Ishikawa (cell line): ENCODE measurements around the gene VCAN.

ENCODE experiments used
- CEBPB ChIP-seq: IDR thresholded peaks from 2 replicates; pipeline ENCODE4 v1.6.1; 2012
- CREB1 ChIP-seq: IDR thresholded peaks from 2 replicates; pipeline ENCODE4 v1.6.1; 2012; ENCODE audit warnings: low read depth
- EGR1 ChIP-seq: IDR thresholded peaks from 2 replicates; pipeline ENCODE4 v1.6.1; 2012
- EP300 ChIP-seq: IDR thresholded peaks from 2 replicates; pipeline ENCODE4 v1.6.1; 2012; ENCODE audit warnings: borderline replicate concordance
- FOXM1 ChIP-seq: IDR thresholded peaks from 2 replicates; pipeline ENCODE4 v1.6.1; 2012; ENCODE audit warnings: low read depth, borderline replicate concordance
- NFIC ChIP-seq: IDR thresholded peaks from 2 replicates; pipeline ENCODE4 v1.6.1; 2012
- RAD21 ChIP-seq: IDR thresholded peaks from 2 replicates; pipeline ENCODE4 v1.6.1; 2012; ENCODE audit warnings: low read depth
- TAF1 ChIP-seq: IDR thresholded peaks from 2 replicates; pipeline ENCODE4 v1.6.1; 2012; ENCODE audit warnings: low read depth, mild to moderate bottlenecking
- TCF12 ChIP-seq: IDR thresholded peaks from 2 replicates; pipeline ENCODE4 v1.6.1; 2012; ENCODE audit warnings: low read depth
- YY1 ChIP-seq: IDR thresholded peaks from 2 replicates; pipeline ENCODE4 v1.6.1; 2012; ENCODE audit warnings: low read depth
- ZBTB7A ChIP-seq: IDR thresholded peaks from 2 replicates; pipeline ENCODE4 v1.6.1; 2012; ENCODE audit warnings: low read depth
- TF ChIP-seq, protein P1 (sequence below): IDR thresholded peaks from 2 replicates; pipeline ENCODE4 v1.6.1; 2012
- TF ChIP-seq, protein P2 (sequence below): IDR thresholded peaks from 2 replicates; pipeline ENCODE4 v1.6.1; 2012; ENCODE audit warnings: low read depth, mild to moderate bottlenecking
- TF ChIP-seq, protein P3 (sequence below): IDR thresholded peaks from 2 replicates; pipeline ENCODE4 v1.6.1; 2012

DNA sequence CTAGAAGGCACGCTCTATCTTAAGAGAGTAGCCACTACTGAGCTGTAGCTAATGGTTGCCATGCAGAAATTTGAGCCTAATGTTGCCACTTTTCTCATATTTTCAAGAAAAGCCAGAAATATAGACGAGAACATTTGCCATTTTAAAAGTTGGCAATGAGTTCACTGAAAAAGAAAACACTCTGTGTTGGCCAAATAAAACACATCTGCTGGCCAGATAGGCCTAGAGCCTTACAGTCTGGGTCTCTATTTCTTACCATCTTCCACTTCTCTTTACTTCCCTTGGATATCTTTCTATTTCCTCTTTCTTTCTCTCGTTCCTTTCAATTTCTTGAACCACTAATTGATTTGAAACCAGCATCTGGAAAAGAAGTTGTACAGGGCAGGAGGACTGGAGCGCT is 36.6 kb upstream of the VCAN start:
- TF ChIP-seq TAF1: no peak
- TF ChIP-seq, protein P1, sequence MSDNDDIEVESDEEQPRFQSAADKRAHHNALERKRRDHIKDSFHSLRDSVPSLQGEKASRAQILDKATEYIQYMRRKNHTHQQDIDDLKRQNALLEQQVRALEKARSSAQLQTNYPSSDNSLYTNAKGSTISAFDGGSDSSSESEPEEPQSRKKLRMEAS: no peak
- TF ChIP-seq, protein P2, sequence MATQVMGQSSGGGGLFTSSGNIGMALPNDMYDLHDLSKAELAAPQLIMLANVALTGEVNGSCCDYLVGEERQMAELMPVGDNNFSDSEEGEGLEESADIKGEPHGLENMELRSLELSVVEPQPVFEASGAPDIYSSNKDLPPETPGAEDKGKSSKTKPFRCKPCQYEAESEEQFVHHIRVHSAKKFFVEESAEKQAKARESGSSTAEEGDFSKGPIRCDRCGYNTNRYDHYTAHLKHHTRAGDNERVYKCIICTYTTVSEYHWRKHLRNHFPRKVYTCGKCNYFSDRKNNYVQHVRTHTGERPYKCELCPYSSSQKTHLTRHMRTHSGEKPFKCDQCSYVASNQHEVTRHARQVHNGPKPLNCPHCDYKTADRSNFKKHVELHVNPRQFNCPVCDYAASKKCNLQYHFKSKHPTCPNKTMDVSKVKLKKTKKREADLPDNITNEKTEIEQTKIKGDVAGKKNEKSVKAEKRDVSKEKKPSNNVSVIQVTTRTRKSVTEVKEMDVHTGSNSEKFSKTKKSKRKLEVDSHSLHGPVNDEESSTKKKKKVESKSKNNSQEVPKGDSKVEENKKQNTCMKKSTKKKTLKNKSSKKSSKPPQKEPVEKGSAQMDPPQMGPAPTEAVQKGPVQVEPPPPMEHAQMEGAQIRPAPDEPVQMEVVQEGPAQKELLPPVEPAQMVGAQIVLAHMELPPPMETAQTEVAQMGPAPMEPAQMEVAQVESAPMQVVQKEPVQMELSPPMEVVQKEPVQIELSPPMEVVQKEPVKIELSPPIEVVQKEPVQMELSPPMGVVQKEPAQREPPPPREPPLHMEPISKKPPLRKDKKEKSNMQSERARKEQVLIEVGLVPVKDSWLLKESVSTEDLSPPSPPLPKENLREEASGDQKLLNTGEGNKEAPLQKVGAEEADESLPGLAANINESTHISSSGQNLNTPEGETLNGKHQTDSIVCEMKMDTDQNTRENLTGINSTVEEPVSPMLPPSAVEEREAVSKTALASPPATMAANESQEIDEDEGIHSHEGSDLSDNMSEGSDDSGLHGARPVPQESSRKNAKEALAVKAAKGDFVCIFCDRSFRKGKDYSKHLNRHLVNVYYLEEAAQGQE: no peak
- TF ChIP-seq EGR1: no peak
- no peak for TF ChIP-seq EP300
- TF ChIP-seq NFIC: no peak
- TF ChIP-seq CEBPB: no peak
- TF ChIP-seq YY1: no peak
- TF ChIP-seq, protein P3, sequence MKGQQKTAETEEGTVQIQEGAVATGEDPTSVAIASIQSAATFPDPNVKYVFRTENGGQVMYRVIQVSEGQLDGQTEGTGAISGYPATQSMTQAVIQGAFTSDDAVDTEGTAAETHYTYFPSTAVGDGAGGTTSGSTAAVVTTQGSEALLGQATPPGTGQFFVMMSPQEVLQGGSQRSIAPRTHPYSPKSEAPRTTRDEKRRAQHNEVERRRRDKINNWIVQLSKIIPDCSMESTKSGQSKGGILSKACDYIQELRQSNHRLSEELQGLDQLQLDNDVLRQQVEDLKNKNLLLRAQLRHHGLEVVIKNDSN: no peak
- TF ChIP-seq RAD21: no peak
- no peak for TF ChIP-seq TCF12
- TF ChIP-seq ZBTB7A: no peak
- TF ChIP-seq CREB1: no peak
- TF ChIP-seq FOXM1: no peak
